ENCODE data around the gene GPX3. TPM values are rescaled to one million over a fixed set of nuclear protein-coding genes. Genes with fewer than 3 reads are reported as not detected.

GPX3 gene
- total RNA-seq, 1 donor = 11.3 TPM

DNA sequence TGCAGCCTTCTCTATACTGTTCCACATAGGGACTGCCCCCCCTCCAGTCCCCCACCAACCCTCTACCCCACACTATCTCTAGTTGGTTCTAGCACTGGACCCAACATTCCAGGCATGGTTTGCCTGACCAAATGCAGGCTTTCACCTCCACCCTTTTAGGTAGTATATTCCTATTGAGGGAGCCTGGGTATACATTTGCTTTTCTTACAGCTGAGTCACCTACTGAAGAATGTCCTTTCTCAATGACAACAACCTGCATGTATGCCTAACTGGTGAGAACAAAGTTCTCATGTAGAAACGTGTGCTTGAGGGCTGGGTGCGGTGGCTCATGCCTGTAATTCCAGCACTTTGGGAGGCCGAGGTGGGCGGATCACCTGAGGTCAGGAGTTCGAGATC, 52.2 kb downstream of the GPX3 start:
- TF ChIP-seq, protein P1, sequence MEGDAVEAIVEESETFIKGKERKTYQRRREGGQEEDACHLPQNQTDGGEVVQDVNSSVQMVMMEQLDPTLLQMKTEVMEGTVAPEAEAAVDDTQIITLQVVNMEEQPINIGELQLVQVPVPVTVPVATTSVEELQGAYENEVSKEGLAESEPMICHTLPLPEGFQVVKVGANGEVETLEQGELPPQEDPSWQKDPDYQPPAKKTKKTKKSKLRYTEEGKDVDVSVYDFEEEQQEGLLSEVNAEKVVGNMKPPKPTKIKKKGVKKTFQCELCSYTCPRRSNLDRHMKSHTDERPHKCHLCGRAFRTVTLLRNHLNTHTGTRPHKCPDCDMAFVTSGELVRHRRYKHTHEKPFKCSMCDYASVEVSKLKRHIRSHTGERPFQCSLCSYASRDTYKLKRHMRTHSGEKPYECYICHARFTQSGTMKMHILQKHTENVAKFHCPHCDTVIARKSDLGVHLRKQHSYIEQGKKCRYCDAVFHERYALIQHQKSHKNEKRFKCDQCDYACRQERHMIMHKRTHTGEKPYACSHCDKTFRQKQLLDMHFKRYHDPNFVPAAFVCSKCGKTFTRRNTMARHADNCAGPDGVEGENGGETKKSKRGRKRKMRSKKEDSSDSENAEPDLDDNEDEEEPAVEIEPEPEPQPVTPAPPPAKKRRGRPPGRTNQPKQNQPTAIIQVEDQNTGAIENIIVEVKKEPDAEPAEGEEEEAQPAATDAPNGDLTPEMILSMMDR (IDR thresholded peaks at IDR 0.05; ENCODE audit: insufficient read depth, low read length) = no peak
- no peak overlapping the region for H3K4me3 ChIP-seq (ENCODE audit: low read depth, low read length)
- DNase-seq (ENCODE audit: low read depth) = peak; percentile 46

DNA sequence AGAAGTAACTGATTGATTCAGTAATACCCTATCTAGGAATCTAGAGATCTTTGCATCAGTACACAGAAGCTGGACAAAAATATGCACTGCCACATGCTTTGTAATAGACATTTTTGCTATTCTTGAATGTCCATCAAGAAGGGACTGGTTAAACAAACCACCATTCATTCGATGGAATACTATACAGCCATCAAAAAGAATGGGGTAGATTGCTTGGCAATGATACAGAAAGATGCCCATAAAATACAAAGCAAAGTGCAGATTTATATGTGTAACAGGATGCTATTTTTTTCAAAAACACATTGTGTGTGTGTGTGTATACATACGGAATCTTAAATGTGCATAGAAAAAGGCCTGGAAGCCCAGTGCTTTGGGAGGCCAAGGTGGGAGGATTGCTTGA, 52.9 kb downstream of the GPX3 start:
- TF ChIP-seq, protein P1 (IDR thresholded peaks at IDR 0.05; ENCODE audit: insufficient read depth, low read length) = no peak
- no peak for DNase-seq (ENCODE audit: low read depth)

DNA sequence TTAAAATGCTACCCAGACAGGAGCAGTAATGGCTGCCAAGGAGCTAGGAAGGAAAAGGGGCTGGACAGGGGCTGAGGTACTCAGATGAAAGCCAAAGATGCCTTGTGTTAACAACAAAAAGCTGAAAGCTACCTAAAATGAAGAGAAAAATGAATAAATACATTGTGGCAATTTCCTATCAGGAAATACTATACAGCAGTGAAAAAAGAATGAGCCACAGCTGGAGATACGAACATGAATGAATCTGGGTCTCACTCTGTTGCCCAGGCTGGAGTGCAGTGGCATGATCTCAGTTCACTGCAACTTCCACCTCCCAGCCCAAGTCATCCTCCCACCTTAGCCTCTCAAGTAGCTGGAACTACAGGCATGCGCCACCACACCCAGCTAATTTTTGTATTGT, 54.2 kb downstream of the GPX3 start:
- no peak for DNase-seq (ENCODE audit: low read depth)
- TF ChIP-seq, protein P1 (IDR thresholded peaks at IDR 0.05; ENCODE audit: insufficient read depth, low read length) = no peak

More for the DNA sequence above, 52.9 kb downstream of the GPX3 start:
- no peak overlapping the region for H3K4me3 ChIP-seq (ENCODE audit: low read depth, low read length)

DNA sequence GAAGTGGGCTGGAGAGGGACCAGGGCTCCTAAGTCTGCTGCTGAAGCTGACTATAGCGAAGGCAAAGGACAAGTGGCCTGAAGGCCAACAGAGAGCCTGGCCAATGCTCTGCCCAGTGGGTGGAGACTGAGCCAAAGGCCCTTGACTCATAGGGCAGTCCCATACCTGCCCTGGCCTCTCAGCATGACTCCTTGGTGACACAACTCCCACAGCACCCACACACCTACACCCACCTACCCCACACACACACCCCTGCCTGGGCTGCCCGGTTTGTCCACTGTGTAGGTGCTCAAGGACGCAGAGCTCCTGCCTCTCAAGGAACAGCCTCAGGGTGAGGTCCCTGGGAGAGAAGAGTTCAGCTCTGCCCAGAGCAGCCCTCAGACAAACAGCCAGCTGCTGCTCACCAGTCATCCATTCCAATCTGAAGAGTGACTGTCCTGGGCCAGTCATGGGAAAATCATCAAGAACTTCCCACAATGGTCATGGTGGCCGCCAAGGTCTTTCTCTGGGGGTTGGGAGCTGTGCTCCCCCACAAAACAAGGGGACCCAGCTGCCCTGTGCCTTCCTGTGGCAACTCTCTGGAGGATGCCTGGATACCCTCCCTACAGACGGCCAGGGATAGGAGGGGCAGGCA, 55.4 kb downstream of the GPX3 start:
- no peak for DNase-seq (ENCODE audit: low read depth)
- TF ChIP-seq, protein P1 (IDR thresholded peaks at IDR 0.05; ENCODE audit: insufficient read depth, low read length) = no peak

More for the DNA sequence above, 54.2 kb downstream of the GPX3 start:
- no peak overlapping the region for H3K4me3 ChIP-seq (ENCODE audit: low read depth, low read length)

DNA sequence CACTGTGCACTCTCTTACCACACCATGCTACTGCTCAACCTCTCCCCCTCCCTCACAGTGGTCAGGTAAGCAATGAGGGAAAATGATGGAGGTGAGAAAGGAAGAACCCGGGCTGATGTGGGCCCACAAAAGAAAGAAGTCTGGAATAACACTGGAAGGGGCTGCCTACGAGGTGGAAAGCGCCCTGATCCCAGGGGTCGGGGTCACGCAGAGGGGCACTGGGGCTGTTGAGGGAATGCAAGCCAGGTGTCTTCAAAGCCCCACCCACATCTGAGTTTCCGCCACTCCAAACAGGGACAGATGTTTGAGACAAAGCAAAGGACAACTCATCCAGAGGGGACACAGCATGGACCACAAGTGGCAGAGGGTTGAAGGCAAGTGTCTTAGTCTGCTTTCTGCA, 56.2 kb downstream of the GPX3 start:
- no peak overlapping the region for H3K4me3 ChIP-seq (ENCODE audit: low read depth, low read length)
- no peak for DNase-seq (ENCODE audit: low read depth)
- TF ChIP-seq, protein P1 (IDR thresholded peaks at IDR 0.05; ENCODE audit: insufficient read depth, low read length) = no peak

More for the DNA sequence above, 55.4 kb downstream of the GPX3 start:
- H3K4me3 ChIP-seq (ENCODE audit: low read depth, low read length) = no peak overlapping the region

DNA sequence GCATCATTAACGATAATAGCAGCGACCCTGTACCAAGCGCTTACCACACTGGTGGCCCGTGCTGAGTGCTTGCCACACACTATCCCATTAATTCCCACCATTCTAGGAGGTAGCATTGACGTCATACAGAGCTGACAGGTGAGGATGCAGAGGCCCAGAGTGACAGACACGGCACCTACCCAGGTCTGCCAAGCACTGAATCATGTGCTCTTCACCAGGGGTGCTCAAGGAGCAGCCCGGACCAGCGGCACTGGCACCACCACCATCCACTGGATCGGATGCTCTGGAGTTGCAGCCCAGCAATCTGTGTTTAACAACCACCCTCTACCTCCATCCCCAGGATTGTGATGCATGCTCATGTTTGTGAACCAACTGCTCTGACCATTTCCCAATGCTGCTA, 57.0 kb downstream of the GPX3 start:
- no peak for DNase-seq (ENCODE audit: low read depth)
- H3K4me3 ChIP-seq (ENCODE audit: low read depth, low read length) = no peak overlapping the region
- TF ChIP-seq, protein P1 (IDR thresholded peaks at IDR 0.05; ENCODE audit: insufficient read depth, low read length) = no peak

DNA sequence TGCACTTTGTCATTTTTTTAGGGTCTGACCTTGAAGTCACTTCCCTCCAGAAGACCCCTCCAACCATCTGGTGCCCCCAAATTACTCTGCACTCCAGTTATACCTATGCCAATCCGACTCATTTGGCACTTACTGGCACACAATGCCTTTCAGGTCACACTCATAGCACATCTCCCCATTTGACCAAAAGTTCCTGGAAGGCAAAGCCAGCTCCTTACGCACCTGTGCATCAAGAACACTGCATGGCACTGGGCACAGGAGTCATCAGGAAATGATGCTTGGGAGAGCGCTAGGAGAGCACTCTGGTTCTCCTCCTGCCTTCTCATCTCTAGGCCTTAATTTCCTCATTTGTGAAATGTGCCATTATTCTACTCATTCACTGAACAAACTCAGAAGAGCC, 57.6 kb downstream of the GPX3 start:
- H3K4me3 ChIP-seq (ENCODE audit: low read depth, low read length) = no peak overlapping the region
- TF ChIP-seq, protein P1 (IDR thresholded peaks at IDR 0.05; ENCODE audit: insufficient read depth, low read length) = no peak
- DNase-seq (ENCODE audit: low read depth) = no peak
